Fibroblast of pulmonary artery (primary cell): ENCODE measurements around the gene TMPRSS7.

Experiments
- DNase-seq: peaks from one replicate; pipeline ENCODE4 v3.0.0-alpha.2; 2010; ENCODE audit warnings: low read depth
- H3K4me3 ChIP-seq: replicated peaks from 2 replicates; pipeline ENCODE4 v1.5.1; 2011; ENCODE audit warnings: low read depth, mild to moderate bottlenecking, control low read depth, low read length, moderate library complexity
- TF ChIP-seq, protein P1 (sequence below): IDR thresholded peaks from 2 replicates; pipeline ENCODE4 v1.5.1; 2011; ENCODE audit warnings: mild to moderate bottlenecking, control low read depth, low read length, inconsistent platforms; ENCODE audit errors: missing control alignments

Gene TMPRSS7

GRCh38 chr3:112012205-112012992 lies 22.1 kb upstream of the TMPRSS7 start:
- TF ChIP-seq, protein P1, sequence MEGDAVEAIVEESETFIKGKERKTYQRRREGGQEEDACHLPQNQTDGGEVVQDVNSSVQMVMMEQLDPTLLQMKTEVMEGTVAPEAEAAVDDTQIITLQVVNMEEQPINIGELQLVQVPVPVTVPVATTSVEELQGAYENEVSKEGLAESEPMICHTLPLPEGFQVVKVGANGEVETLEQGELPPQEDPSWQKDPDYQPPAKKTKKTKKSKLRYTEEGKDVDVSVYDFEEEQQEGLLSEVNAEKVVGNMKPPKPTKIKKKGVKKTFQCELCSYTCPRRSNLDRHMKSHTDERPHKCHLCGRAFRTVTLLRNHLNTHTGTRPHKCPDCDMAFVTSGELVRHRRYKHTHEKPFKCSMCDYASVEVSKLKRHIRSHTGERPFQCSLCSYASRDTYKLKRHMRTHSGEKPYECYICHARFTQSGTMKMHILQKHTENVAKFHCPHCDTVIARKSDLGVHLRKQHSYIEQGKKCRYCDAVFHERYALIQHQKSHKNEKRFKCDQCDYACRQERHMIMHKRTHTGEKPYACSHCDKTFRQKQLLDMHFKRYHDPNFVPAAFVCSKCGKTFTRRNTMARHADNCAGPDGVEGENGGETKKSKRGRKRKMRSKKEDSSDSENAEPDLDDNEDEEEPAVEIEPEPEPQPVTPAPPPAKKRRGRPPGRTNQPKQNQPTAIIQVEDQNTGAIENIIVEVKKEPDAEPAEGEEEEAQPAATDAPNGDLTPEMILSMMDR: no peak
- no peak for DNase-seq
- no peak overlapping the region for H3K4me3 ChIP-seq

- peak; percentile 85 for DNase-seq
- no peak overlapping the region for H3K4me3 ChIP-seq
- TF ChIP-seq, protein P1: peak; percentile 74
Observed at GRCh38 chr3:112013058-112013783, 21.3 kb upstream of the TMPRSS7 start.

- TF ChIP-seq, protein P1: no peak
- H3K4me3 ChIP-seq: no peak overlapping the region
Observed at GRCh38 chr3:112013784-112014143, 20.8 kb upstream of the TMPRSS7 start.

GRCh38 chr3:112017091-112017490 lies 17.4 kb upstream of the TMPRSS7 start:
- TF ChIP-seq, protein P1: no peak
- peak; percentile 24 for DNase-seq
- H3K4me3 ChIP-seq: no peak overlapping the region

More at GRCh38 chr3:112013784-112014143, 20.8 kb upstream of the TMPRSS7 start:
- no peak for DNase-seq

DNA sequence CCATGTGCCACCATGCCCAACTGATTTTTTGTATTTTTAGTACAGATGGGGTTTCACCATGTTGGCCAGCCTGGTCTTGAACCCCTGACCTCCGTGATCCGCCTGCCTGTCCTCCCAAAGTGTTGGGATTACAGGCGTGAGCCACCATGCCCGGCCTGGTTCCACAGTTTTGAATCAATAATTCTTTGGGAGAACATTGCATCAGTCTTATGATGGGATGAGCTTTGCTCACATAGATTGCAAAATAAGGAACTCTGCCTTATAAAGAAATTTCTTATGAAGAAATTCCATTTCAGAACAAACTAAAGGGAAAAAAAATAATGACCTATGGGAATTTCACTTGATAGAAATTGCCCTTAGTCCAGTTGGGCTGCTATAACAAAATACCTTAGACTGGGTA lies 15.8 kb upstream of the TMPRSS7 start:
- TF ChIP-seq, protein P1: no peak
- no peak for DNase-seq

GRCh38 chr3:112019716-112020115 lies 14.8 kb upstream of the TMPRSS7 start:
- H3K4me3 ChIP-seq: no peak overlapping the region
- DNase-seq: no peak
- TF ChIP-seq, protein P1: no peak

More for the DNA sequence above, 15.8 kb upstream of the TMPRSS7 start:
- H3K4me3 ChIP-seq: no peak overlapping the region
